ENCODE results near the gene SLFN14. TPM values are rescaled to one million over a fixed set of nuclear protein-coding genes. Genes with fewer than 3 reads are reported as not detected.
"Not testable (repeated sequence)": the region's sequence is repeated elsewhere in the genome, so short reads cannot be mapped to it uniquely, and the experiment has no call there.

Gene SLFN14
- polyA plus RNA-seq, 4 donors: 0.08 to 0.31 (median 0.16) TPM

- DNase-seq (ENCODE audit: low read depth in 4 of 4, low spot score in 2 of 4): not testable (repeated sequence)
Observed at GRCh38 chr17:35563181-35563580, 2.6 kb upstream of the SLFN14 start.

- no peak for DNase-seq (ENCODE audit: low read depth in 4 of 4, low spot score in 2 of 4)
Observed at GRCh38 chr17:35559495-35560210, 966 bp downstream of the SLFN14 start.

DNA sequence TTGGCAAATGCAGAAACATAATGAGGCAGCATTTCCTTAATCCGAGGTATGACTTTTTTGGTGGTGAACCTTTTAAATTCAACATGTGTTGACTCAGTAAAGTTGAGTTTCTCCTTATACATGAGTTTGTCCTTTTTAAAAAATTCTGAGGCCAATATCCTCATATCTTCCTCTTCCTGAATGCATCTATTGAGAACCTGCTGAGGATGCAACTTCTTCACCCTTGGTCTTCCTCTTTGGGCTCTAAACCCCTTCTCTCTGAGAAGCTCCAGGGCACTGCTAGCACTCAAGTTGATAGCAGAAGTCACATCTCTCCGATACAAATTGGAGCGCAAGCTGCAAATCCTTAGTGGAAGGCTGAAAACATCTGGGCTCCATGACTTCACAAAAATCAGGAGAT, 3.3 kb downstream of the SLFN14 start:
- DNase-seq (ENCODE audit: low read depth in 4 of 4, low spot score in 2 of 4): no peak

- no peak for DNase-seq (ENCODE audit: low read depth in 4 of 4, low spot score in 2 of 4)
Observed at GRCh38 chr17:35555691-35556090, 4.9 kb downstream of the SLFN14 start.

- DNase-seq (ENCODE audit: low read depth in 4 of 4, low spot score in 2 of 4): no peak
Observed at GRCh38 chr17:35554668-35555067, 6.0 kb downstream of the SLFN14 start.

DNA sequence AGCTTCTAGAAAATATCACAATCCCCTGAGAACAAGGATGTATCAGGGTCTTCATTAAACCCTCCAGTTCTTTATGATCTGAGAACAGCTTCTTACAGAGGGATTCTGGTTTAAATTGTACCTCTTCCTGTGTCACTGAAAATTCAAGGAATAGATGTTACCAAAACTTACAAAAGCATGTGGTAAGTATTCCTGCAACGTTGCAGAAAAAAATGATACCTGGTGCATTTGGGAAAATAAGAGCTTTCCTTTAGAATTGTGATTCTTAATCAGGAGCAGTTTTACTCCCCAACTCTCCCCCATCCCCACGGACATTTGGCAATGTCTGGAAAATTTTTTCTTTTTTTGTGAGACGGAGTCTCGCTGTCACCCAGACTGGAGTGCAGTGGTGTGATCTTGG, 7.3 kb downstream of the SLFN14 start:
- no peak for DNase-seq (ENCODE audit: low read depth in 4 of 4, low spot score in 2 of 4)

DNA sequence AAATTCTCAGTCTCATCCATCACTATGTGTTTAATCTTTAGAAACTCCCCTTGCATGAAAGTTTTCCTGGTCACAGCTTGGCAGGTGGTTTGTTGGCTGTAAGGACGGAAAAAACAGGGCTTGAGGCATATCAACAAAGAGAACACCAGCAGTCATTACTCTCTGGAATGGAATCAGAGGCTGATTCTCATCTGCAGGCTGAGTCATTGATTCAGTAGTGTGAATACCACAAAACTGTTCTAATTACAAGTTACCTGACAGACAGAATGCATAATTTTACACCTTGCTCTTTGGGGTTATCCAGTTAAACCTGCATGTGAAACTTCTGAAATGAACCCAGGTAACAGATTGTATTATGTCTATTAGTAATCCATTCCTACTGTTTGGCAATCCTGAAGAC, 11.6 kb downstream of the SLFN14 start:
- no peak for DNase-seq (ENCODE audit: low read depth in 4 of 4, low spot score in 2 of 4)

GRCh38 chr17:35548208-35548810, 12.3 kb downstream of the SLFN14 start:
- no peak for DNase-seq (ENCODE audit: low read depth in 4 of 4, low spot score in 2 of 4)

- DNase-seq (ENCODE audit: low read depth in 4 of 4, low spot score in 2 of 4): no peak
Observed at GRCh38 chr17:35546487-35546886, 14.1 kb downstream of the SLFN14 start.

DNA sequence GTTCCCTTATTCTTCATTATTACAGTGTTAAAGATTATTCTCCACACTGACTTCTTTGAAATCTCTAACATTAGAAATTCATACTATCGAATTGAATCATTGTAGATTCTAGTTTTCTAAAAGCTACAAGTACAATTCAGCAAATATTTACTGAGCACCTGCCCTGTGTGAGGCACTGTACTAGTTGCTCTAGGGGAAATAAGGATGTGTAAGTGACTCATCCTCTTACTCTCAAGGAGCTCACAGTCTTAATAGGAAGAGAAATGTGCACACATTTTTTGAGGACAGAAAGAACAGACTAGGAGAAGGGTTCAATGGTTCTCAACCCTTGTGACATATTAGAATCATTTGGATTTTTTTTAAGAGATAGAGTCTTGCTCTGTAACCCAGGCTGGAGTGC, 15.5 kb downstream of the SLFN14 start:
- DNase-seq (ENCODE audit: low read depth in 4 of 4, low spot score in 2 of 4): no peak

DNA sequence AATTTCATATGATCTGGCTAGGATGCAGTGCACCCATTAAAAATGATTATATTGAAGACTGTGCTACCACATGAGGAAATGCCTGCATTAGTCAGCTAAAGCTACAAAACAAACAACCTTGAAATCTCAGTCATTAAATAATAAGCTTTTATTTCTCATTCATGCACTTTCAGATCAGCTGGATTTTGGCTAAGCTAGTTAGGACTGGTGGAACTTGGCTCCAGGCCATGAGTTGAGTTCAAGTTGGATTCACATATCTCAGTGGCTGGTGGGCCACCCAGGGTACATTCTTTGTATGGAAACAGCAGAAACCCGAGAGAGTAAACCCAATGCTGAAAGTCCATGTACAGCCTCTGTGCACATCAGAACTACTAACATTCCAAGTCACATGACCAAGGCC, 16.8 kb downstream of the SLFN14 start:
- DNase-seq (ENCODE audit: low read depth in 4 of 4, low spot score in 2 of 4): no peak

DNA sequence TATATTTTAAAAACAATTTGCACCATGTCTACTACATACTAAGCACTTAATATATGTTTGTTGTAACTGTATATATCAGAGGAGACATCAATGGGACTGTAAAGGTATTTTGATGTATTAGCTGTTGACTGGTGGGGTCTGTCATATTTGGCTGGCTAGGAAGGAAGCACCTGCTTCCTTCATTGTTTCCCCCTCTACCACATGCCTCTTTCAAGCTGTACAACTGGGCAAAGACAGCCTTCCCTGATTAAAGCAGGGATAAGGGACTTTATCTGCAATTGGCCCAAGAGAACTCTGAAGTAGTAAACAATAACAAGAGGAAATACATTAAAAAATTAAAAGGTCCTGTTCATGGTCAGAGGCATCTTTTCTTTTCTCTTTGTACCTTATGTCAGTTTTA, 17.6 kb downstream of the SLFN14 start:
- DNase-seq (ENCODE audit: low read depth in 4 of 4, low spot score in 2 of 4): no peak

- DNase-seq (ENCODE audit: low read depth in 4 of 4, low spot score in 2 of 4): no peak
Observed at GRCh38 chr17:35541434-35541833, 19.2 kb downstream of the SLFN14 start.

DNA sequence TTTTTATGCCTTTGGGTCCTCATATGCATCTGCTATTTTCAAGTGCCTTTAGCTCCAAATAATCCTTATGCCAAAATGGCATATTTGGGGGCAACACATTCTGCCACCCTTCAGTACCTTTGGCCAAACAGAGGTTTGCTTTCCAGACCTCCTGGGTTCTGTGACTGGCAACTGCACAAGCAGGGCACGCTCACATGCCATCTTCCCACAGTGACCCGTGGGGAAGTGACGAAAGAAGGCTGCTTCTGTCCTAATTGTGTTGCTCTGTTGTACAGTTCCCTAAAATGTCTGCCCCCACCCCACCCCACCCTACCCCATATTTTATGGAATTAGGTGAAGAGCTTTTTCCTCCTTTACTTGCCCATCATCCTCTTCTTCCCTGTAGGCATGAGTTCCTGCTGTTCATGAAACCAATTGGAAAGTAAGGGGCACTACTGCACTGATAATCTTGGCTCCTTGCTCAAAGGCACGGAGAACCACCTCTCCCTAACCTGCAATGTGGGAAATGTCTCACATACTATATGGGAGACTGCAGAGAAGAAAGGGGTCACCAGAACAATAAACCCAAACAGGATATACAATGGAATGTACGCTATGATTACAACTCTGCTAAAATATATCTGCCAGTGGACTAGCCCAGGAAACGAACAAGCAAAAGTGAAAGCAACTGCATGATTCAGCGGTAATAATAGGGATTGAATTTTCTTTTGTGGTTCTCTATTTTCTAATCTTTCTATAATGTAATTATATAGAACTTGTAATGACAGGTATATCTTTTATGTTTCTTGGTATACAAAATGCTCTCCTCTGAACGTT, 19.8 kb downstream of the SLFN14 start:
- no peak for DNase-seq (ENCODE audit: low read depth in 4 of 4, low spot score in 2 of 4)

DNA sequence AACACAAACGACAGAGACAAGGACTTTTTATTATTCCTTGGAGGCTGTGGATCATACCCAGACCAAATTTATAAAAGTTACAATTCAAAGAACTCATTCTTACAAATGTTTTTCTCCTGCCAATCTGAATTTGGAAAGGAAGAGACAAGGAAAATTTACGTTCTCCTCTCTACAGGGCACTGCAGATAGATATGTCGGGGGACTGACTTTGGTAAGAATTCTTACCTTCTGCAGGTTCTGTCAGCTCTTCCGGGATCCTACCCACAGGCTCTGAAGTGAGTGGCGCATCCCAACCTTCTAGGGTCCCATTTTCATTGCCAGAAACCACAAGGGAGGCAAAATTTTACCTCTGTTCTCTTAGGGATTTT, 21.0 kb downstream of the SLFN14 start:
- DNase-seq (ENCODE audit: low read depth in 4 of 4, low spot score in 2 of 4): no peak

- no peak for DNase-seq (ENCODE audit: low read depth in 4 of 4, low spot score in 2 of 4)
Observed at GRCh38 chr17:35537601-35538141, 22.9 kb downstream of the SLFN14 start, which contains the start of gene SLFN12L. Gene SLFN12L, minus strand, starts transcription at chr17:35537678. Its CDS starts 15,314 bp downstream, at chr17:35522364.

GRCh38 chr17:35536664-35537171, 23.9 kb downstream of the SLFN14 start:
- DNase-seq (ENCODE audit: low read depth in 4 of 4, low spot score in 2 of 4): no peak

- not testable (repeated sequence) for DNase-seq (ENCODE audit: low read depth in 4 of 4, low spot score in 2 of 4)
Observed at GRCh38 chr17:35535406-35535805, 25.2 kb downstream of the SLFN14 start.

GRCh38 chr17:35534576-35535093, 26.0 kb downstream of the SLFN14 start:
- no peak for DNase-seq (ENCODE audit: low read depth in 4 of 4, low spot score in 2 of 4)

DNA sequence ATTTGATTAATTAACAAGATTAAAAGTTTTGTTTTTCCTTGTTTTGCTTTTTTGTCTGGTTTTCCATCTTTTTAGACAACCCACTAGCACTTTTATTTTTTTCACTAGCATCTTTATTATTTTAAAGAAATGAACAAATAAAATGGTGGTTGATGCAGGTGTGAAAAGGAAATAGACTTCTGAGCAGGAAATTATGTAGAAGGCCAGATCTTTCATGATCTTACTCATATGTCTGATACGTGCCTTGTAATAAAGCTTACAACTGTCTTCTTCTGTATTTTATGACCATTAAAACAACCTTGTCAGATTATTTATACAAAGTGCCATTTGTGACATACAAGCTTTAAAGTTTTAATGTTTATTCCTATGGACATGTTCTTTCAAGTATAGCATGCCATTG, 29.5 kb downstream of the SLFN14 start:
- no peak for DNase-seq (ENCODE audit: low read depth in 4 of 4, low spot score in 2 of 4)

DNA sequence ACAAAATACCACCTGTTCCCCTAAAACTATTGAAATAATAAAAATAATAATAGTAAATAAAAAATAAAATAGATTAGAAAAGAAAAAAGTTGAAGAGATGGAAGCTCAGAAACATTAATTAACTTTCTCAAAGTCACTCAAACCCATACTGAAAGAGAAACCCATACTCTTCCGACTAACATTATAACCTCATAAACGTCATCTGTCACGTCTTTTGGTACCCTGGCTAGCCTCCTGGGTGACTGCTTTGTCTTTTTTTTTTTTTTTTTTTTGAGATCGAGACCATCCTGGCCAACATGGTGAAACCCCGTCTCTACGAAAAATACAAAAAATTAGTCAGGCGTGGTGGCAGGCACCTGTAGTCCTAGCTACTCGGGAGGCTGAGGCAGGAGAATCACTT, 30.8 kb downstream of the SLFN14 start:
- DNase-seq (ENCODE audit: low read depth in 4 of 4, low spot score in 2 of 4): no peak

Measured in left renal cortex interstitium (tissue), 4 donors.